Islet of Langerhans (tissue), 1 donor: Measurements from ENCODE around the gene PARD3.
A peak's percentile ranks its signal among the peaks of the same experiment; 100 is the strongest.
"Not testable (repeated sequence)": the region's sequence is repeated elsewhere in the genome, so short reads cannot be mapped to it uniquely, and the experiment has no call there.

ENCODE experiments used
- FAIRE-seq: peaks from one replicate; lab custom pipeline; 2011; peaks lifted over from hg19 to GRCh38; lab: Jason Lieb, UNC

PARD3 gene

GRCh38 chr10:34741087-34741486 is 74.0 kb downstream of the PARD3 start:
- FAIRE-seq: not testable (repeated sequence)

GRCh38 chr10:34740321-34740720 is 74.8 kb downstream of the PARD3 start:
- FAIRE-seq: no peak

- no peak for FAIRE-seq
Observed at GRCh38 chr10:34739915-34740314, 75.2 kb downstream of the PARD3 start.

GRCh38 chr10:34737772-34738169 is 77.3 kb downstream of the PARD3 start:
- no peak for FAIRE-seq

GRCh38 chr10:34736976-34737771 is 77.9 kb downstream of the PARD3 start:
- no peak for FAIRE-seq

- FAIRE-seq: no peak
Observed at GRCh38 chr10:34734918-34735317, 80.2 kb downstream of the PARD3 start.

- no peak for FAIRE-seq
Observed at GRCh38 chr10:34732926-34733325, 82.2 kb downstream of the PARD3 start.

GRCh38 chr10:34731885-34732701 is 83.0 kb downstream of the PARD3 start:
- peak; percentile 96 for FAIRE-seq

- FAIRE-seq: no peak
Observed at GRCh38 chr10:34731213-34731612, 83.9 kb downstream of the PARD3 start.

- FAIRE-seq: no peak
Observed at GRCh38 chr10:34730726-34731125, 84.4 kb downstream of the PARD3 start.

GRCh38 chr10:34729619-34730018 is 85.5 kb downstream of the PARD3 start:
- FAIRE-seq: no peak

GRCh38 chr10:34728361-34728760 is 86.7 kb downstream of the PARD3 start:
- FAIRE-seq: no peak

- FAIRE-seq: no peak
Observed at GRCh38 chr10:34727595-34728033, 87.5 kb downstream of the PARD3 start.

- FAIRE-seq: no peak
Observed at GRCh38 chr10:34726862-34727261, 88.2 kb downstream of the PARD3 start.

- FAIRE-seq: peak; percentile 90
Observed at GRCh38 chr10:34723750-34724149, 91.3 kb downstream of the PARD3 start.

- no peak for FAIRE-seq
Observed at GRCh38 chr10:34722404-34722803, 92.7 kb downstream of the PARD3 start.

GRCh38 chr10:34721208-34721840 is 93.8 kb downstream of the PARD3 start:
- no peak for FAIRE-seq

GRCh38 chr10:34719746-34720145 is 95.3 kb downstream of the PARD3 start:
- FAIRE-seq: no peak

GRCh38 chr10:34719328-34719727 is 95.8 kb downstream of the PARD3 start:
- FAIRE-seq: no peak

- FAIRE-seq: peak; percentile 58
Observed at GRCh38 chr10:34717429-34717828, 97.7 kb downstream of the PARD3 start.

- no peak for FAIRE-seq
Observed at GRCh38 chr10:34716958-34717357, 98.1 kb downstream of the PARD3 start.

- FAIRE-seq: no peak
Observed at GRCh38 chr10:34716234-34716633, 98.9 kb downstream of the PARD3 start.
